Loucy (cell line): Measurements from ENCODE around the gene RNF4.

ENCODE experiments used
- CTCF ChIP-seq: fragments of 200-600 bp; sonication (generic); conservative IDR thresholded peaks from 2 replicates; pipeline ENCODE4 v1.5.1; 2014; ENCODE audit warnings: mild to moderate bottlenecking, antibody characterized with exemption, low read length
- EZH2phosphoT487 ChIP-seq: fragments of 200-600 bp; IDR thresholded peaks from 2 replicates; pipeline ENCODE4 v1.6.1; 2018; ENCODE audit warnings: antibody characterized with exemption, mild to moderate bottlenecking, moderate library complexity, borderline replicate concordance

GRCh38 chr4:2459589-2460349 is 9.1 kb upstream of the RNF4 start:
- TF ChIP-seq CTCF = no peak
- TF ChIP-seq EZH2phosphoT487 = no peak
